C4-2B (cell line): ENCODE results near the gene PHYKPL.

Experiments used
- H3K27ac ChIP-seq: fragments of 450-650 bp; 2 replicates; pipeline ENCODE4 v1.5.1; 2017
- ZFX ChIP-seq: fragments of 450-650 bp; IDR thresholded peaks from 2 replicates; pipeline ENCODE4 v1.6.1; 2017
- TF ChIP-seq, protein P1 (sequence below): fragments of 450-650 bp; conservative IDR thresholded peaks from 2 replicates; pipeline ENCODE4 v1.5.1; 2017; ENCODE audit warnings: mild to moderate bottlenecking

Gene PHYKPL

DNA sequence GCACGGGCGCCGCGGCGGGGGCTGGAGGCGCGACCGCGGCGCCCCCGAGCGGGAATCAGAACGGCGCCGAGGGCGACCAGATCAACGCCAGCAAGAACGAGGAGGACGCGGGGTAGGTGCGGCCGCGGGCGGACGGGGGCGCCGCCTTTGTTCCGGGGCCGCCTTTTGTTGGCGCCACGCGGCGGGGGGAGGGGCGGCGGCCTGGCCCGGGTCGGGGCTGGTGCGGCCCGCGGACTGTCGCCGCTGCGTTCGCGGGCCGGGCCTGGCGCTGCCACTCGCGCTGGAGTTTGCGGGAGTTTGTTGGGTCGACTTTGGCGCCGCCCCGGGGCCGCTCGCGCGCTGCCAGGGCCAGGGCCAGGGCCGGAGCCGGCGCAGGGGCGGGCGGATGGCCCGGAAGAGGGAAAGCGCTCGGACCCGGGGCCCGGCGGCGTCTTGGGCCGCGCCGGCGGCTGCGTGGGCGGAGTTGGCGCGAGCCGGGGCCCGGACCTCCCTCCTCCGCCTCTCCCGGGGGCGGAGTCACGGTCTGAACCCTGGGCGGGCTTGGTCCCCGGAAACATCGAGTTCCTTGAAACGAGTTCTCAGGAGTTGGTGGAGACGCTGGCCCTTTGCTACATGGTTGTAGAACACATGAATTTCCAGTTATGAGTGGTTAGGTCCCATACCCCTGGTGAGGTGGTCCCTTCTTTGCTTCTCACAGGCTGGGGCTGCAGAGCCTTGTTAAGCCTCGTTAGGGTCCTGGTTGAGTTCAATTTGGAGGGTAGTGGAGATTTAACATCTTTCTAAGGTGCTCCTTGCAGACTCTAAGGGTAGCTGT lies 27.5 kb downstream of the PHYKPL start:
- TF ChIP-seq ZFX: peak; percentile 91
- TF ChIP-seq, protein P1, sequence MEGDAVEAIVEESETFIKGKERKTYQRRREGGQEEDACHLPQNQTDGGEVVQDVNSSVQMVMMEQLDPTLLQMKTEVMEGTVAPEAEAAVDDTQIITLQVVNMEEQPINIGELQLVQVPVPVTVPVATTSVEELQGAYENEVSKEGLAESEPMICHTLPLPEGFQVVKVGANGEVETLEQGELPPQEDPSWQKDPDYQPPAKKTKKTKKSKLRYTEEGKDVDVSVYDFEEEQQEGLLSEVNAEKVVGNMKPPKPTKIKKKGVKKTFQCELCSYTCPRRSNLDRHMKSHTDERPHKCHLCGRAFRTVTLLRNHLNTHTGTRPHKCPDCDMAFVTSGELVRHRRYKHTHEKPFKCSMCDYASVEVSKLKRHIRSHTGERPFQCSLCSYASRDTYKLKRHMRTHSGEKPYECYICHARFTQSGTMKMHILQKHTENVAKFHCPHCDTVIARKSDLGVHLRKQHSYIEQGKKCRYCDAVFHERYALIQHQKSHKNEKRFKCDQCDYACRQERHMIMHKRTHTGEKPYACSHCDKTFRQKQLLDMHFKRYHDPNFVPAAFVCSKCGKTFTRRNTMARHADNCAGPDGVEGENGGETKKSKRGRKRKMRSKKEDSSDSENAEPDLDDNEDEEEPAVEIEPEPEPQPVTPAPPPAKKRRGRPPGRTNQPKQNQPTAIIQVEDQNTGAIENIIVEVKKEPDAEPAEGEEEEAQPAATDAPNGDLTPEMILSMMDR: no peak; the same call in 1 of the 2 replicates
- H3K27ac ChIP-seq: peak overlapping the region; percentile 98

DNA sequence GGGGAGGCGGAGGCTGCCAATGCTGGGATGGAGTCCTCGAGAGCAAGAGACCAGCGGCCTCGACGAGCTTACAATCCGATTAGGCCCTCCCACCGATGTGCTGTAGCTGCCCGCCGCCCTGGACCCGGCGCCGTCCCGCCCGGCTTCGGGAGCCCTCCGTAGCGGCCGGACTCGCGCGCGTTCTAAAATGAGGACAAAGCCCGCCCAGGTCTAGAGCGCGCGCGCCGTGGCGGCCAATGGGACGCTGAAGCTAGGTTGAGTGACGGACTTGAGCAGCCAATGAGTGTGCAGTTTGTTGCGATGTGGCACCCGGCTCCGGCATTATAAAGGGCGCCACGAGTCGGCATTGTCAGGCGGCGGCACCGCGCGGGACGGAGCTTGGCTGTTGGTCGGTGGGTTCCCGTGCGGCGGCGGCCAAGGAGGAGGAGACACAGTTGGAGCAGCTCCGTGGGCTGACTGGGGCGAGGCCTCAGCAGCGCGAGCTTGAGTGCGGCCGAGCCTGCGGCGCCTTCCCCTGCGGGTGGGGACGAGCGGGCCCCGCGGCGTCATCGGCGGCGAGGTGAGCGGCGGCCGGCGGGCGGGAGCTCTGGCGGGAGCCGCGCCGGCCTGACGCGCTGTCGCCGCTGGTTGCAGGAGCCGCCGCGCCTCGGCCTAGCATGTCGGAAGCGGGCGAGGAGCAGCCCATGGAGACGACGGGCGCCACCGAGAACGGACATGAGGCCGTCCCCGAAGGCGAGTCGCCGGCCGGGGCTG lies 28.2 kb downstream of the PHYKPL start, which contains the start of gene HNRNPAB:
HNRNPAB (plus strand) TSS at position 352 of the 753 bp plus-strand sequence; CDS start at position 657, 305 bp downstream.
- TF ChIP-seq ZFX: no peak
- H3K27ac ChIP-seq: peak within 1 kb of the TSS; percentile 98

DNA sequence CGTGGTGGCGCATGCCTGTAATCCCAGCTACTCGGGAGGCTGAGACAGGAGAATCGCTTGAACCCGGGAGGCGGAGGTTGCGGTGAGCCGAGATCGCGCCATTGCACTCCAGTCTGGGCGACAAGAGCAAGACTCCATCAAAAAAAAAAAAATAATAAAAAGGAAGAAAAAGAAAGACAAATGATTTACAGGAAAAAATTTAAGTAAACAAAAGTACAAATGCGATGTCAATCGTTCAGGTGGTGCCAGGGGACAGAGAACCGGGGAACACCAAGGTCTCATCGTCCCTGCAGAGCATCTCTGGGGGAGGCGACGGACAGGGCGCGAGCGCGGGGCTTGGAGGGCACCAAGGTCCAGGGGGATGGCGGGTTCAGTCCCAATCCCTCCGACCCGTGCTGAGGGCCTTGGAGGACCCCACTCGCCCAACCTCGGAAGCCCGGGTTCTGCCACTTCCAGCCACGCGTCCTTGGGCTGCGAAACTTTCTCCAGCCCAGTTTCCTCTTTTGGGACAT lies 28.9 kb downstream of the PHYKPL start:
- H3K27ac ChIP-seq: peak overlapping the region; percentile 98
- TF ChIP-seq ZFX: no peak
- TF ChIP-seq, protein P1: no peak

DNA sequence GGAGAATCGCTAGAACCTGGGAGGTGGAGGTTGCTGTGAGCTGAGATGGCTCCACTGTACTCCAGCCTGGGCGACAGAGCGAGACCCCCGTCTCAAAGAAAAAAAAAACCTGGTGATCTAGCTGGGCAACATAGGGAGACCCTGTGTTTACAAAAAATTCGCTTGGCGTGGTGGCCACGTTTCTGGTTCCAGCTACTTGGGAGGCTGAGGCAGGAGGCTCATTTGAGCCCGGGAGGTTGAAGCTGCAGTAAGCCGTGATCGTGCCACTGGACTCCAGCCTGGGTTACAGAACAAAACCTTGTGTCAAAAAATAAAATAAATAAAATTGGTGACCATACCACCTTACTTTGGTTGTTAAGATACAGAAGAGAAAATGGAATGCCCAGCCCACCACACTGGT lies 30.1 kb downstream of the PHYKPL start:
- no peak overlapping the region for H3K27ac ChIP-seq
- TF ChIP-seq, protein P1: no peak
- no peak for TF ChIP-seq ZFX

DNA sequence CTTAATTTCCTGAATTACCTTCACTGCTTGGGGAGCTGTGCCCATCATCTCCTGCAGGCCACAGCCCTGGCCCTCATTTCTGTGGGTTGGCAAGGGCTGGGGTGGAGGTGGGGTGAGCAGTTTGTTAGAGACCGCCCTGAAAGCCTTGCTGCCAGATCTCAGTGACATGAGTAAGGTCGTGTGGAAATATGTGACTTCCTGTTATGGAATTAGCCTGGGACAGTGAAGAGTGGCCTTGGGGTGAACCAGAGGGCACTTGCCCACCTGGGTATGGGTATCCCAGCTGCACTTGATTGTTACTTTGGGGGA lies 30.7 kb downstream of the PHYKPL start:
- H3K27ac ChIP-seq: no peak overlapping the region

DNA sequence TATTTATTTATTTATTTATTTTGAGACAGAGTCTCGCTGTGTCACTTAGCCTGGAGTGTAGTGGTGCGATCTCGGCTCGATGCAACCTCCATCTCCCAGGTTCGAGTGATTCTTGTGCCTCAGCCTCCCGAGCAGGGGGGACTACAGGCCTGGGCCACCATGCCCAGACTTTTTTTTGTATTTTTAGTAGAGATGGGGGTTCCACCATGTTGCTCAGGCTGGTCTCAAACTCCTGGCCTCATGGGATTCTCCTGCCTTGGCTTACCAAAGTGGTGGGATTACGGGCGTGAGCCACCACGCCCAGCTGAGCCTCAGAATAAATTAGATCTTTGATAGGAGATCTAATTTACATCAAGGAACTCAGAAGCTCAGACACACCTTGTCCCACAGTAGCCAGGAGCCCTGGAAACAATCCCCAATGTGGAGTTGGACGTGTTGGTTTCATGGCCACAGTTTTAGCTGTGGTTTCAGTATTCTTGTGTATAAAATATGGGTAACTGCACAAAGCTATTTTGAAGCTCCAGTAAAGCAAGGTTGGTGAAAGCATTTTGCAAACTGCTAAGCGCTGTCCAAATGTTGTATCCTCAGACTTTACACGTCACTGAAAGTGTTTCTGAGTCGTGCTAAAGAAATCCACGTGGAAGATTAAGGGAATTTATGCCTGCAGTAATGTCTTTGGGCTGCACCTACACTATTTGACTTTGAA lies 31.2 kb downstream of the PHYKPL start:
- H3K27ac ChIP-seq: no peak overlapping the region
- TF ChIP-seq ZFX: no peak
- TF ChIP-seq, protein P1: no peak

More for the DNA sequence above, 30.7 kb downstream of the PHYKPL start:
- TF ChIP-seq, protein P1: no peak
- no peak for TF ChIP-seq ZFX

DNA sequence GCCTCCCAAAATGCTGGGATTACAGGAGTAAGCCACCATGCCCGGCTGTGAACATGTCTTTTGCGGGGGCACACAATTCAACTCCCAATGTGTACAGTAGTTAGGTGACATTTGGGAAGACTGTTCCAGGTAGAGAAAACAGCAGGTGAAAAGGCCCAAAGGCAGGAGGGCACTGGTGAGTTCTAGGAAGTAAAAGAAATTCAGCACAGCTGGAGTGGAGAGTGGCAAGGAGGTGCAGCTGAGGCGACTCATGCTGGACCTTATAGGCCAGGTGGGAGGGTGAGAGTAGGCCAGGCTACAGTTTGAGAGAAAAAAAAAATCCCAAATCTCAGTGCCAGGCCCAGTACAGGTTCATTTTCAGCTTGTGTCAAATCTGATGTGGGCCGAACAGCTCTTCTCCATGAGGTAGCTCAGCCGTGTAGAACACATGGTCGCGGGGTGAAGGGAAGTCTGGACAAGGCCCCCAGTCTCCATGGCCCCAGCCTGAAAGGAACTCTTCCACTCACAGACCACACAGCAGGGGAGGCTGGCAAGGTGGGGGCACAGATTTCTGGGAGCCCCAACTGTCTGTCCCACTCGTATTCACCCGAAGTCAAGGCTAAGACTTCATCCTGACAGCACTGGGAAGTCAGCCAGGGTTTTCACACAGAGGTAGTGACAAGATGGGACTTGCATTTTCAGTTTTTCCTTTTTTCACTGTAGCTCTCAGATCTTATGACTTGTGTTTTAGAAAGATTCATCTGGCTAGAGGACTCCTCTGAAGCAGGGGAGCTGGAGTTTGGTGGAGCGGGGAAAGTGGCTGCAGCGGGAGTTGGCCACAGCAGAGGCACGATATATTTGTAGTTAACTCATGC lies 32.8 kb downstream of the PHYKPL start:
- H3K27ac ChIP-seq: no peak overlapping the region
- TF ChIP-seq ZFX: no peak
- TF ChIP-seq, protein P1: no peak
